ENCODE data around the gene PAK5.

PAK5 gene

DNA sequence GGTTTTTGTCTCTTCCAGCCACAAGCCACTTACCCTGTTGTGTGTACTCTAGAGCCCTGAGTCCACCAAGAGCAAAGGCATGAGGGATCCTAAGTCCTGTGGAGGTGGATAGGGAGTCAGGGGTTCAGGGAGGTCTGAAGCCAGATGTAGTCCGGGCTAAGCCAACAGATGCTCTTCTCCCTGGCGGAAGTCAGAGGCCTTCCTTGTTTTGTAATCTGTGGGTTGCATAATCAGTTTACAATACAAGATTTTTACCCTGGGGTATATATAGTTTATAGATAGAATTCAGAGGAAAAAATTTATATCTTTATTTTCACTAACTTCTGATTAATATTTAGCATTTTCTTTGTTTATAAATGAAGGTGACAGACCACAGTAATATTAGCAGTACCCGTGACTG, 315.2 kb downstream of the PAK5 start:
- no peak for DNase-seq (ENCODE audit: low read depth in 2 of 2, low spot score in 1 of 2)

- DNase-seq (ENCODE audit: low read depth in 2 of 2, low spot score in 1 of 2): no peak
These were observed 318.8 kb downstream of the PAK5 start for GRCh38 chr20:9520086-9520485.

DNA sequence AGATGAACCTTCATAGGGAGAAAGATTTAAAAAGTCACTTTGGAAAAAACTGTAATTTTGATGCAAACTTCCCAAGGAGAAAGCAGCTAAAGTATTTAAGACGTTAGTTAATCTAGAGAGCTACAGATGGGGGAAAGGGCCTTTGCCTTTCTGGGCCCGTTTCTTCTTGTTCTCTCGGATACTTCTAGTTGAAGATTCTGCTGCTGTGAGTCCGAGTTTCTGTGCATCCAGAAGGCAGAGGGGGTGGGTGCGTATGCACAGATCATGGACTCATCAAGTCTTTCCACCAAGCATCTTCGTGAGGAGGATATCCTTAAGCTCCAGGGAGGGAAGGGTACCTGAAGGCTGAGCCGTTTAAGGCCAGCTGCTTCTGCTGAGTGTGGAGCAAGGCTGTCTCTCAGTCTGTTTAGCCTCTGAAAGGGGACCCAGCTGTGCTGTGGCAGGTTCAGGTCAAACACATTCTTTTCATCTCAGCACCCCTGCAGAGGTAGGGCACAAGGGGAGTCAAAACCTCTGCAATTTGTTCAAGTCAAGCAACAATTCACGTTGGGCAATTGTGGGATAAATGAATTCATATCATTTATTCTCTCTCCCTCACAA, 320.2 kb downstream of the PAK5 start:
- DNase-seq (ENCODE audit: low read depth in 2 of 2, low spot score in 1 of 2): no peak

GRCh38 chr20:9517297-9518162, 321.3 kb downstream of the PAK5 start:
- DNase-seq (ENCODE audit: low read depth in 2 of 2, low spot score in 1 of 2): no peak

- no peak for DNase-seq (ENCODE audit: low read depth in 2 of 2, low spot score in 1 of 2)
These were observed 322.5 kb downstream of the PAK5 start for GRCh38 chr20:9516234-9516871.

GRCh38 chr20:9515741-9516233, 323.1 kb downstream of the PAK5 start:
- DNase-seq (ENCODE audit: low read depth in 2 of 2, low spot score in 1 of 2): no peak

DNA sequence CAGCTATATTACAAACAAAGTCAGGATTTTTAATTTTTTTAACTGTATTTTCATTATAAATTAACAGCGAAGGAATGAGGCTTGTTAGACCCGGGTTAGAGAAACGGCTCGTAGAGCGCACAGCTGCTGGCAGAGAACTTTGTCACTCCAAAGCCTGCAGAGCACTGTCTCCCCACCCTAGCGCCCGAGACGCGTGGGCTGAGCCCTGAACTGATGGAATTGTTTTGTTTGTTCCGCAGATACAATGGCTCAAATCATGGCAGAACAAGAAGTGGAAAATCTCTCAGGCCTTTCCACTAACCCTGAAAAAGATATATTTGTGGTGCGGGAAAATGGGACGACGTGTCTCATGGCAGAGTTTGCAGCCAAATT, 323.7 kb downstream of the PAK5 start:
- no peak for DNase-seq (ENCODE audit: low read depth in 2 of 2, low spot score in 1 of 2)

DNA sequence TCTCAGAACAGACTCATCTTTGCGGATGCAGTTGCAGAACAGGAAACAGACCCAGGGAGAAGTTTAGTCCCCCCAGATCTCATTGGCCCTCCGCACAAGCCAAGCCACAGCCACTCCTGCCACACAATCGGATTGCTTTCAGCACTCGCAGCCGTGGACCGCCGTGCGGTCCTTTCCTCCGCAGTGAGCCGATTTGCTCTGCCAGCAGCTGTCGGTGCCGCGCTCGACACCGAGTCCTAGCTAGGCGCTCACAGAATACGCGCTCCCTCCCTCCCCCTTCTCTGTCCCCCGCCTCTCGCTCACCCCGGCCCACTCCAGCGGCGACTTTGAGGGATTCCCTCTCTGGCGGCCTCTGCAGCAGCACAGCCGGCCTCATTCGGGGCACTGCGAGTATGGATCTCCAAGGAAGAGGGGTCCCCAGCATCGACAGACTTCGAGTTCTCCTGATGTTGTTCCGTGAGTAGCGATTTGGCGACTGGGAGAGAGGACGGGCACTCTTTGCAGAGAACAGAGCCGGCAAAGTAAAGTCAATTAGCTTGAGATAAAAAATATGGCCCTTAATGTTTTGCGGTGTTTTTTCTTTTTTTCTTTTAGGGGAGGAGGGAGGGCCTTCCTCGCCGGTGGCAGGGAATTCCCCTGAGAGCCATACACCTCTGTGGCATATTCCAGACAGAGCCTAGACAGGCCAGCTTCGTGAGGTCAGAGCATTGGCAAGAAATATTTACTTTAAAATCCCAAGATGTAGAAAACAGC, 324.2 kb downstream of the PAK5 start, which contains the start of gene LAMP5:
Gene LAMP5 (plus strand): TSS at position 130 of the 753 bp plus-strand sequence. CDS start 263 bp downstream, at position 393.
- DNase-seq (ENCODE audit: low read depth in 2 of 2, low spot score in 1 of 2): no peak

GRCh38 chr20:9514072-9514460, 324.8 kb downstream of the PAK5 start:
- DNase-seq (ENCODE audit: low read depth in 2 of 2, low spot score in 1 of 2): no peak

GRCh38 chr20:9510911-9511310, 328.0 kb downstream of the PAK5 start:
- DNase-seq (ENCODE audit: low read depth in 2 of 2, low spot score in 1 of 2): no peak

- DNase-seq (ENCODE audit: low read depth in 2 of 2, low spot score in 1 of 2): no peak
These were observed 329.6 kb downstream of the PAK5 start for GRCh38 chr20:9509246-9509645.

- no peak for DNase-seq (ENCODE audit: low read depth in 2 of 2, low spot score in 1 of 2)
These were observed 330.1 kb downstream of the PAK5 start for GRCh38 chr20:9508696-9509178.

GRCh38 chr20:9508240-9508661, 330.6 kb downstream of the PAK5 start:
- DNase-seq (ENCODE audit: low read depth in 2 of 2, low spot score in 1 of 2): no peak

GRCh38 chr20:9507544-9508239, 331.2 kb downstream of the PAK5 start:
- no peak for DNase-seq (ENCODE audit: low read depth in 2 of 2, low spot score in 1 of 2)

GRCh38 chr20:9506964-9507369, 331.9 kb downstream of the PAK5 start:
- no peak for DNase-seq (ENCODE audit: low read depth in 2 of 2, low spot score in 1 of 2)

- DNase-seq (ENCODE audit: low read depth in 2 of 2, low spot score in 1 of 2): no peak
These were observed 332.5 kb downstream of the PAK5 start for GRCh38 chr20:9506280-9506821.

GRCh38 chr20:9503526-9504245, 335.2 kb downstream of the PAK5 start:
- DNase-seq (ENCODE audit: low read depth in 2 of 2, low spot score in 1 of 2): no peak

GRCh38 chr20:9501473-9501872, 337.4 kb downstream of the PAK5 start:
- no peak for DNase-seq (ENCODE audit: low read depth in 2 of 2, low spot score in 1 of 2)

GRCh38 chr20:9500121-9500520, 338.8 kb downstream of the PAK5 start:
- no peak for DNase-seq (ENCODE audit: low read depth in 2 of 2, low spot score in 1 of 2)
